HG03060 (cell line): ENCODE data around the gene UNC5B.

Experiments used
- ATAC-seq: cut with Tn5 transposase; IDR thresholded peaks from one replicate; pipeline ENCODE4 v1.9.1; 2021; ENCODE audit warnings: low read depth, moderate number of reproducible peaks; ENCODE audit not compliant: unreplicated experiment

UNC5B gene

DNA sequence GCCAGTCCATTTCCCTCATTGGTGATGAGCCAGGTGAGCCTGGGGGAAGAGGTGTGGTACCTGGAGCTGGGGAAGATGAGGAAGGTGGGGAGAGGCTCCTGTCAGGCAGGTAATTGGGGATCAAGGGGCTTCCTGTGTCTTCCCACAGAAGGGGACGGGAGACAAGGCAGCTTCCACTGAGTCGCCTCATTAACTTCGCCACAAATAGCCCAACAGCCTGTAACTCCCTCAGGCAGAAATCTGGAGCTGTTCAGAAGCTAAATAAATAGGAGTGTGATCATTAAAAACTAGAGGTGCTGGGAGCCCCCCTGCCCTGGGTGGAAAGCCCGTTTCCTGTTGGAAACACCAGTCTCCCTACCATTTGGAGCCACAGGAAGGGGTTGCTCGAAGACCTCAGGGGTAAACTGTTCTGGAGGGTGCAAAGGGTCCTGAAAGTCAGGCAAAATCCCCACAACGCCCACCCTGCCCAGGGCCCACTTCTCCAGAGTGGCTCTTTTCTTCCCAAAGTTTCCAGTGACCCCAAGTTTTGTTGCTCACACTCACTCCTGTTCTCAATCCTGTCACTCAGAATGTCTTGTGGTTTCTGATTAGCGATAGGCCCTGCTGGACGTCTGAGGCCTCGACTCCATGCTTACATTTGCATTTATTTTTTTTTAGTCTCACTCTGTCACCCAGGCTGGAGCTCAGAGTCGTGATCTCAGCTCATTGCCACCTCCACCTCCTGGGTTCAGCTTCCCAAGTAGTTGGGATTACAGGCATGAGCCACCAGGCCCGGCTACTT, 25.7 kb downstream of the UNC5B start:
- ATAC-seq = no peak

DNA sequence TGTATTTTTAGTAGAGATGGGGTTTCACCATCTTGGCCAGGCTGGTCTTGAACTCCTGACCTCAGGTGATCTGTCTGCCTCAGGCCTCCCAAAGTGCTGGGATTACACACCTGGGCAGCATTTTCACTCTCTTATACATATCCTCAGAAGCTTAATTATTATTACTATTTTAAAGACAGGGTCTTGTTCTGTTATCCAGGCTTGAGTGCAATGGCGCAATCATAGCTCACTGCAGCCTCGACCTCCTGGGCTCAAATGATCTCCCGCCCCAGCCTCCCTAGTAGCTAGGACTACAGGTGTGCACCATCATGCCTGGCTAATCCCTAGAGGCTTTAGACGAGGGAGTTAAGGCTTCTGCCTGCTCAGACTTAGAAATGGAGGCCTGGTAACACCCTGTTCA, 26.3 kb downstream of the UNC5B start:
- no peak for ATAC-seq

DNA sequence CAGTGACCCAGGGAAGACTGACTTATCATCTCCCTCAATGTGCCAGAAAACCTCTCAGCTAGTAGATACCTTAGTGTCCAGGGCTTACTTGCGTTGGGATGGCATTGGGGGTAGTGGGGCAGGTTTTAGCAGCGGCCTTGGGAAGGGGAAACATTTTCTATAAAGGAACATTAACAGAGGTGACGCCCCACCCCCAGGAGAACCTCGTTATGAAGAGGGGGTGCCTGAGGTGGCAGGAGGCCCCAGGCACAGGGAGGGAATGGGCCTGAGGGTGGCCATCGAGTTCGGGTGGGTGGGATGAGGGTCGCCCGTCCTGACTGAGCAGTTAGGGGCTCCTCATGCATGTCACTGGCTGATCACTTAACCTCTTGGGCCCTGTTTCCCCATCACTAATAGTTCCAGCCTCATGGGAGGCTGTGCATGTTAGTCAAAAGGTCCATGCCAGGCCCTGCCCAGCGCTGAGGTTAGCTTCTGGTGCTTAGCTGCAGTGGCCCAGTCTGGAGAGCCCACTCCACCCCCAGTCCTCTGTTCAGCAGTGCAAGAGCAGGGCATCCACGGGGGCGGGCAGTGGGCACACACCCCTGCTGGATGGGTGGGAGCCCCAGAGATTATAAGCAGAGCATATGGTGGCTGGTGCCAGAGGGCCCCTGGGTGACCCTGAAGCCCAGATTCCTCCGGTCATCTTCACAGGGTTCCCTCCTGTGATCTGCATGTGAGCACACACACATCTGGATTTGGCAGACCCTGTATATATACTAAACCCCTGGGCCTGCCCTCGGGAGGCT, 27.0 kb downstream of the UNC5B start:
- no peak for ATAC-seq

DNA sequence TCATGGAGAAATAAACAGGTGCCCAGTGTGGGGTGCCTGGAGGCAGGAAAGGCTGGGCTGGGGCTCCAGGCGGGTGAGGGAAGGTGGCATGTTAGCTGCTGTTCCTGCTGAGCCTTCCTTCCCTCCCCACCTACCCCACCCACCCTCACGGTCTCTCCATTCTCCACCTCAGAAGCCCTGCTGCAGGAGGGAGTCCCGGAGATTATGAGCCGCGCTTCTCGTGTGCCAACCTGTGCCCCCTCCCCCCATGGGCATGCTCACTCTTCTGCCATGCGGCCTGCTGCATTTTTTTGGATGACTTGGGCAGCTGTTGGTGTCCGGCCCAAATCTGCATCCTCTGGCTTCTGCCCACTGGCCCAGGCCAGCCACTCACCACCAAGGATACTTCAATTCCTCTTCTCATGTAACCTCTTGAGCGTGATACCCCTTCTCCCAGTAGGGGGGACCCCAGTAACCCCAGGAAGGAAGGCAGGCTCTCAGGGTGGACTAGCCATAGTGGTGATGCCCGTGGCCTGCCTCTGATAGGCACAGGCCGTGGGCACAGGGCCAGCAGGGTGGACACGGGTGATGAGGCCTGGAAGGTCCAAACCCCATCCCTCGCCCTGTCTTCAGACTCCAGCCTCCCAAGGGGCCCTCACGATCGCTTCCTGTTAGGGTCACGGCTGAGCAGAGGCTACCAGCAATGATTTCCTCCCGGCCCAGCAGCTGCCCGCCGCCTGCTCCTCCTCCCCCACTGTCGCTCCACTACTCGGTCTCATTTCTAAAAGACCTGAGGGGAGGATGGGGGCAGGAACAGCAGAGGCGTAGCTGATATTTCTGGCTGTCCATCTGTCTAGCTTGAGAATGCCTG, 27.8 kb downstream of the UNC5B start:
- no peak for ATAC-seq

DNA sequence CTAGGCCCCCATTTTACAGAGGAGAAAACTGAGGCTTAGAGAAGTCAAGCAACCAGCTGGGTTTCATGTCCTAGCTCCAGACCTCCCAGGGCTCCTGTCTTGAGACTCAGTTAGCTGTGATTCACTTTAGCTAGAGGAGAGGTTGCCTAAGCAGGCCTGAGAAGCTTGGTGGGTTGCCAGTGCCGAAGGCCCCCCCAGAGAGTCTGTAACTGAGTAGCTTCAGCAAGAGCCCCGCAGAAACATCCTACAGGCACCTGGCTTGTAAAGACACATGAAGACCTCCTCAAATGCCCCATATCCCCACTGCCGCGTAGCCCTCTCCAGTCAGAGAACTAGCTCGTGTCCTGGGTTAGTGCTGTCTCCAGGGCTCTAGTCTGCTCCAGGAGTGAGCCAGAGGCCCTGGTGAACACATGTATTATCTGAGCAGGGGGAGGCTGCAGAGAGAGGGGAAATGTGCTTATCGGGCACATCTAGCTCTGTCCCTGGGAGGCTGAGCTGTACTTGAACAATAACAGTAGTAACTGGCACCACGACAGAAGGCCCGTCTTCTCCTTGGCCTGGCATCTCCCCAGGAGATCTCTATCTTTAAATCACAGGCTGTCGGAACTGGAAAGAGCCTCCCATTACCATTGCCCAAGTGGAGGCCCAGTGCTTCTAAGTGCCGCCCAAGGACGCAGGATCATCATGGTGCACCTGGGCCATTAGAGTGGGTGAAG, 28.9 kb downstream of the UNC5B start:
- ATAC-seq = no peak

DNA sequence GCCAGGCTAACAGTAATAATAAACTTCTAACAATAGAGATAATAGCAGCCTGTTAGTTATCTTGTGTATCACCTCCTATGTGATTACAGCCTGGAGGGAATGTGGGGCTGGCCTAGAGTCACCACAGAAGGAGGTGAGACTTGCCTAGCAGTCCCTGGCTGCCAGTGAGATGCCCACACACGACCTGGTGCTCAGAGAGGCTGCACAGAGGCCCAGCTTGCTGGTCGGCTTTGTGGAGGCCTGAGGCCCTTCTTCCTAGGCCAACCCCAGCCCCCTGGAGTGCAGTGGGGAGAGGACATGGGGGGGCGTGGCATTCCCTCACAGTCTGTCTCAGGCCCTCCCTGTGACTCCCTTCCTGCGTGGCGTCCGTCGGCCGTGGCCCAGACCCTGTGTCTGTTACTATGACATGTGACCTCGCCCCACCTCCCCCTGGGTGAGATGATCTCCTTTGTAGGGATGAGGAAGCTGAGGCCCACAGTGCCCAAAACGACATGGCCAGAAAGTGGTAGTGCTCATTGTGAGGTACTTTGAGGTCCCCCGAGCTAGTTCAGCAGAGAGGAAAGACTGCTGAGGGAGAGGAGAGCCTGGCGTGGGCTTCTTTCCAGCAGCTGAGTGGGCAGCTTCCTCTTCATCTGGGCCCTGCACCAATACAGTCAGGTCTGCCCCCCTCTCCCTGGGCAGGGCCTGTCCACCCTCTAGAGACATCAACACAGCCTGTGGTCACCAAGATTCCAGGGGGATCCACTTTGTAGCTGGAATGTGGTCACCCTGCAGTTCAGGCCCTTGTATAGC, 29.7 kb downstream of the UNC5B start:
- no peak for ATAC-seq

DNA sequence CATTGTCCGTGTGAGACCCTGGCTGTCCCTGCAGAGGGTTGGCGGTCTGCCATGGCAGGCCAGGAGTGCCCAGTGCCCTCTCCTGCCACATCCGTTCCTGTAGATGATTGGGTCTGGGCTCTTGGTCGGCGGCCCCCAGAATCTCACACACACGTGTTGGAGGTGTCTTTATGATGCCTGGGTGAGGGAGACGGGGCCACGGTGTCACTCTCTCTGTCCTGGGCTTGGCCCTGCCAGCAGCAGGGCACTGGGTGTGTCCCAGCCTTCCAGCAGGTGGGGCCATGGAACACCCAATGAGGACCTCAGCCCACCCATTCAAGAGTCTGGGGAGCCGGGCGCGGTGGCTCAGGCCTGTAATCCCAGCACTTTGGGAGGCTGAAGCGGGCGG, 30.2 kb downstream of the UNC5B start:
- ATAC-seq = no peak

DNA sequence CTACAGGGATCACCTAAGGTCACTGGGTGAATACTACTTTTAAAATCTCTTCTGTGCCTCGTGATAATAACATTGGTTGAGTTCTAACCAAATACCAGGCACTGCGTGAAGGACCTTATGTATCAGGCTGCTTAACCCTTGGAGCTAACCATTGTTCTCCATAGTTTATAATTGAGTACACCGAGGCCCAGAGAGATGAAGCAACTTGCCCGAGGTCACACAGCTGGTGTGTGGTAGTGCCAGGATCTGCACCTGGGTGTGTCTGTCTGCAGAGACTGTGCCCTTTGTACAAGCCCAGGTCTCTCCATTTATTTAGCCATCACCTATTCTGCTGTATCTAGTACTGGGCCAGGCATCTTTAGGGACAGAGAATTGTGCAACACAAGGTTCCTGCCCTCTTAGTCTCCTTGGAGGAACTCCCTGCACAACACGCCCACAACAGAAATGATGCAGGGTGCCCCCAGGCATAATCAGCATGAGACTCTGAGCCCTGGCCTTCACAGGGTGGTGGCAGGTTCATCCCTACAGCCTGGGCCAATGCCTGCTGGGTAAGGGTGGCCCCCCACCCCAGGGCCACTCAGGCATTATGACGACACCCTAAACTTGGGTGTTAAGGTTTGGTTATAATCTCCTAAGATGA, 31.5 kb downstream of the UNC5B start:
- no peak for ATAC-seq

DNA sequence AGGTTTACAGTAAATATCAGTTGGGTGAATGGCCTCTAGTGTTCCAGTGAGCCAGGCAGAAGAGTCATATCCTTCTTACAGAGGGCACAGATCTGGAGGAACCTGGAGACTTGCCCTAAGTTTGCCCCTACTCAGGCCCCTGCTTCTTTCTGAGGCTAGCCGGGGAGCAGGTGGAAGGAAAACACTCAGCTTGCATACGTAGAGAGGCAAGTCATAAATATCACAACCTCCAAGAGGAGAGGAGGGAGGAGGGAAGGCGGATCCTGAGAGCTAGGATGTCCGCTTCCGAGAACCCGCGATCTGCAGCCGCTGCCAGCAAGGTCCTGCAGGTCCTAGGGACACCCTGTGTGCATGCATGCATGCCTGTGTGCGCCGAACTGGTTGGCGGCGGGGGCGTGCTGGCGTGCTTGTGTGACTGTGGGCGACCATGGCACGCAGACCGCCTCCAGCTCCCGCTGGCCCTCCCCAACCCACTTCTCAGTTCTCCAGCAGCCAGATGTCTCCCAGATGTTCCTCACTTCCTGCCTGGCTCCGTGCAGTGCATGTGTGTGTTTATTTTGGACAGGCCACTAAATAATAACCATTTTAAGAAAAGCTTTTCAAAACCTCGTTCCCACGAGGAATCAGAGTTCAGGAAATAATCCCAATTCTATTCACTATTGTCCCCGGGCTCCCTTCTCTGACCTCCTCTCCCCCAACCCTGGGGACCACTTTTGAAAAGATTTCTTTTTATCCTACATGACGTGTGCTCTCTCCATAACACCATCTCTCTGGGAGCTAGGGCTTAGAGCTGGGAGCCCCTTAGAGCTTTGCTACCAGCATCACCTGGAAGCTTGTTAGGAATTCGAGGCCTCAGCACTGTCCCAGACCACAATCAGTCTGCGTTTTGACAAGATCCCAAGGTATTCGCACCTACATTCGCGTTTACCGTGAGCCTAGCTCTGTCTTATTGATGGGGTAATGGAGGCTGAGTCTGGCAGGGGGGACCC, 32.4 kb downstream of the UNC5B start:
- no peak for ATAC-seq

DNA sequence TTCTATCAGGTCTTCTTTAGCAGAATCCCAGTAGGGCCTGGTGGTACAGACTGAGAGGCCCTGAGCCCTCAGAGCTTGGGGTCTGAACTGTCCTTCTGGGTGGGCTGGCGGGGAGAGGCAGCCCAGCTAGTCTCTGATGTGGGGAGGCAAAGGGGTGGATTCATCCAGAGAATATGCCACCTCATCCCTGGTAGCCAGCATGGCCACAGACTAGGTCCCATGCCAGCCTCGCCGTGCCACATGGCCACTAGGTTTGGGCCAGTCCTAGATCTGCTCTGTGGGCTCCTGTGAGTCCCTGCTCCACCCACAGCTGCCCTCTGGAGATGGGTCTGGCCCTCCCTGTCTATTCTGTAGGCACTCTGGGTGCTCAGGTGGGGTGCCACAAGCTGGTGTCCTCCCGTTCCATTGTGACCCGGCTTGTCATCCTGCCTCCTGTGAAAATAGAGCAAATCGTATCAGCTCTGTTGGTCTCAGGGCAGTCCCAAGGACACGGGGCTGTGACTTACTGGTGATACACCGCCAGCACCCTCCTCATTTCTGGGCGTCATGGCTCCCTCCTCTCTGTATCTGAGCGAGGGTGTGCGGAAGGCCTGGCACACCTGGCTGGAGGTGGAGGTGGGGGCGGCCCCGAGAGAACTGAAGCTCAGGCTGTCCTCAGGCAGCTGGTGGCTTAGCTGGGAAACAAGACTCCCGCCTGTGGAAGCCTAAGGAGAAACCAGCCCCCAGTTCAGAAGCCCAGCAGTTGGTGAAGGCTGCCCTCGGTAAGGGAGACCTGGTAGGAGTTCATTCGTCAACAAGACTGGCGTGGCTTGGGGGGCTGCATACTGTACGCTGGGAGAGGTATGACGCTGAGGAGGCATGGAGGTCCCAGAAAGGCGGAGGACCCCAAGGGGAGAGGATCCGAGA, 33.3 kb downstream of the UNC5B start:
- no peak for ATAC-seq

DNA sequence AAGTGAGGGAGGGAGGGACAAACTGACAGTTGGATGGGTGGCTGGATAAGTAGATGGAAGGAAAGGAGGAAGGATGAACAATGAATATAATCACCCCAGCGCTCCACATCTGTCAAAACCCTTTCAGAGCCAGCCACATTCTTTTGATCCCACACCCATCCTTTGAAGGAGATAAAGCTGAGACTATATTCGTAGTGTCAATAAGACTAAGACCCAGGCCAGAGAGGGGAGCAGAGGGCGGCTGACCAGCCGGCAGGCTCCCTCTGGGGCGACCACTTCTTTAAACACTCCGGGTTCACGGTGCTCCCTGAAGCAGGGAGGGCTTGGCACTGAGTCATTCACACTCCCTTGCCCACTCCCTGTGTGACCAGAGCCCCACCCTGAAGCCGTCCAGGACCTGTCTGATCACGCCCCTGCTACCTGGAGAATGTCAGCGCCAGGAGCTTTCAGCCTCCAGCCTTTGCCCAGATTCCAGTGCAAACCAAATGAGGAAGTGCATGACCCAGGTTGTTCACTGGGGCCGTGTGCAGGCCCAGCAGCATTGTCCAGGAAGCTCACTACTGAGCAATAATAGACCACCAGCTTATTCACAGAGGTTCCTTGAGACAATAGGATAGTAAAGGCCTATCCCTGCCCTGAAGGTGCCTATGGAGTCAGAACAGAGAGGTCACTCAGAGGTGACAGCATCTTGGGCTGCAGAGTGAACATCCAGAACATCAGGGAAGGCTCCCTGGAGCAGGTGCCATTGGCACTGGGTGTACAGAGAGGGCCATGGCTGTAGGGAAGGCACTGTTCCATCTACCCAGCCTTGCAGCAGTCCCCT, 34.4 kb downstream of the UNC5B start:
- ATAC-seq = no peak

DNA sequence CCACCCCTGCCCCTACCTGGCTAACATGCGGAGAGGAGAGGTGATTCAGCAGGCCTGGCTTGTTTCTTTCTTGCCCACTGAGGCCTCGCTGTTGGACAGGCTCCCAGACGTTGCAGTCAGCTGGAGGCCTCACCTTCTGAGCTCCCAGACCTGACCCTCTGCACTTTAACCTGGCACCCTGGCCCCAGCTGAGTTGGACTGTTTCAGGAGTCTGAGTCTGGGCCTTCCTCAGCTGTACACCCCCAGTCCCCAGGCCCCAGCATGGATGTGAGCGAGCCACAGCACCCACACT, 35.0 kb downstream of the UNC5B start:
- ATAC-seq = no peak

DNA sequence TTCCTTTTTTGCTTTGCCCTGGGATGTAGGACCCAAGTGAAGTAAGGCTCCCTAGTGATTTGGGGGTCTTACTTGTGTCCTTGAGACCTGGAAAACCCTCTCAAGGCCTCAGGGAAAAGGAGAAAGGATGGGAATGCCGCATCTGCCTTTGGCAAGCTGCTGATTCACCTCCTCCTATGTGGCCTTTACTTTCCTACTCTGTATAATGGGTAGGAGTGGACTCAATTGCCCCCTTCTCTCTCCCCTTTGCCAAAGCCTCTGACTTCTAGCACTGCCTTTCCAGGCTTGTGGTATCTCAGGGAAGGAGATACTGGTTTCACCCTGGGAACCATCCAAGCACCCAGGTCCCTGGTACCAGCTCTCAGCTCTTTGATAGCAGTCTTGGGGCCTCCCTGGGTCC, 35.4 kb downstream of the UNC5B start:
- ATAC-seq = no peak

DNA sequence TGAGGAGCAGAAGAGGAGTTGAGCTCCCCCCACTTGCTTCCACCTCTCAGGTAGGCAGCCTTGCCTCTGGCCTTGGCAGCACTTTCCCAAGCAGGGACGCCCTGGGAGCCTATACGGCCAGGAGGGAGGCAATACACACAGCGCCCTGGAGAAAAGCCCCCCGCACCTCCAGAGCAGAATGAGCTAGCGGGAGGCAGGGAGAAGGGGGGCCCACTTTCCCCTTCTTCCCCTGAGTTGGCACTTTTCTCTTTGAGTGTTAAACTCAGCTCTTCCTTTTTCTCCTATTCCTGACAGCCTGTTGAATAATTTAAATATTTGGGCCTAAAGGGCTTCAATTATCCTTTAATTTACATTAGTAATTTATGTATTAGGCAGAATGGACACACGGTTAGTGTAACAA, 35.8 kb downstream of the UNC5B start:
- no peak for ATAC-seq

DNA sequence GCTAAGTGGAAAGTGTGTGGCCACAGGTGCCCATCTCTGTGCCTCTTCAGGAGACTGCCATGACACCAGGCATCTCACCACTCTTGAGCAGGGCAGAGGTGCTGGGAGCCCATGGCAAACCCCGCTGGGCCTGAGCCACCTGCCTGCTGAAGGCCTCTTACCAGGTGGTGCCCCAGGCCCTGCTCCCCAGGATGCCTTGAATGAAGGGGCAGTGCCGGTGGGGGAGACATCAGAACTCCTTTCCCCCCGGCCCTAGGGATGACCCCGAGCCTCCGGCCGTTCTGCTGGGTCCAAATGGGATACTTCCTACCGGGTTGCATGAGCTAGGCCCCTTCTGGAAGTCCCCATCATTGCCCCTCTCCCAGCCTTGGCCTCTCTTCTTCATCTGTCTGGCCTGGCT, 37.6 kb downstream of the UNC5B start:
- no peak for ATAC-seq

DNA sequence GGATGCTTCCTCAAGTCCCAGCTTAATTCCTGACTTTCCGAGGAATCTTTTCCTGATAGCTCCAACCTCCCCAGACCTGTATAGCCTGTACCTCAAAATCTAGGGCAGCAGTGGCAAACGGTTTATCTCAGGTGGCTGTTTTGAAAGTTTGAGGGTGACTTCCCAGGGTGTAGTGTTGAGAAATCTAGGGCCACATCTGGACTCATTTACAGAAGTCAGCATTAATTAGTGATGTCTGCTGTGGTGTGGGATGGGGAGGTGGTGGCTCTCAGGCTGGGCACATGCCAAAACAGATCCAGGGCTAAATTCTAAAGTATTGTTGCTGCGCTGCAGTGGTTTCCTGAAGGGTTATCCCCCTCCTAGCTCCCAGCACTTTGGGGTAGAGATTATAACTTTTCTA, 38.0 kb downstream of the UNC5B start:
- no peak for ATAC-seq

DNA sequence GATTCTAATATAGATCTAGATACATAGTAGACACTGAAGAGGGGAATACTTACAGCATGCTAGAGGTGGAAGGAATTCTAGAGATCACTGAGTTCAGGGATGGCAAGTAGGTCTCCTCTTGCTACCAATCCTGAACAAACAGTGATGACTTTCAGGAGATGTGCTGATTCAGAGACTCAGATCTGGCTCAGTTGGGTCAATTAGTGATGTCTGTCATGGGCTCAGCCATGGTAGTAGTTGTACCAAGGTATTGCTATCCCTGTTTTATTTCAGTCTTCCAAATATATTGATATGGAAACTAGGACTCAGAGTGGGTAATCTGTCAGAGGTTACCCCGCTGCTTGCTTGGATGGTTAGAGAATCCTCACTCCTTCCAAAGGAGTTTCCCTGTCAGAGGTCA, 38.5 kb downstream of the UNC5B start:
- no peak for ATAC-seq
